HG02885 (cell line): Measurements from ENCODE around the gene SYNCRIP.
A peak's percentile ranks its signal among the peaks of the same experiment; 100 is the strongest.
"Not testable (repeated sequence)": the region's sequence is repeated elsewhere in the genome, so short reads cannot be mapped to it uniquely, and the experiment has no call there.

Experiments
- ATAC-seq: cut with Tn5 transposase; IDR thresholded peaks from one replicate; pipeline ENCODE4 v1.9.1; 2021; ENCODE audit warnings: mild to moderate bottlenecking; ENCODE audit not compliant: unreplicated experiment, poor library complexity

Gene SYNCRIP

GRCh38 chr6:85672050-85672449 is 29.4 kb upstream of the SYNCRIP start:
- ATAC-seq, result no peak

GRCh38 chr6:85670573-85670972 is 27.9 kb upstream of the SYNCRIP start:
- no peak for ATAC-seq

GRCh38 chr6:85669735-85670194 is 27.1 kb upstream of the SYNCRIP start:
- ATAC-seq, result peak; percentile 96

- no peak for ATAC-seq
These were observed 19.6 kb upstream of the SYNCRIP start for GRCh38 chr6:85662251-85662650.

GRCh38 chr6:85660181-85660611 is 17.5 kb upstream of the SYNCRIP start:
- no peak for ATAC-seq

- no peak for ATAC-seq
These were observed 7.9 kb upstream of the SYNCRIP start for GRCh38 chr6:85650606-85651005.

- ATAC-seq, result no peak
These were observed 1.6 kb upstream of the SYNCRIP start for GRCh38 chr6:85644279-85644762.

- ATAC-seq, result peak; percentile 50
These were observed 1.0 kb upstream of the SYNCRIP start for GRCh38 chr6:85643537-85644278.

- no peak for ATAC-seq
These were observed 551 bp downstream of the SYNCRIP start for GRCh38 chr6:85641897-85642773.

- ATAC-seq, result no peak
These were observed 1.2 kb downstream of the SYNCRIP start for GRCh38 chr6:85641522-85641896.

- no peak for ATAC-seq
These were observed 1.9 kb downstream of the SYNCRIP start for GRCh38 chr6:85640821-85641220.

GRCh38 chr6:85637579-85637978 is 5.1 kb downstream of the SYNCRIP start:
- no peak for ATAC-seq

- no peak for ATAC-seq
These were observed 10.3 kb downstream of the SYNCRIP start for GRCh38 chr6:85632164-85632942.

- ATAC-seq, result not testable (repeated sequence)
These were observed 11.6 kb downstream of the SYNCRIP start for GRCh38 chr6:85631117-85631516.

GRCh38 chr6:85628353-85628752 is 14.3 kb downstream of the SYNCRIP start:
- no peak for ATAC-seq

GRCh38 chr6:85620308-85620707 is 22.4 kb downstream of the SYNCRIP start:
- no peak for ATAC-seq

- ATAC-seq, result no peak
These were observed 27.9 kb downstream of the SYNCRIP start for GRCh38 chr6:85614780-85615179.

GRCh38 chr6:85612690-85613474 is 29.8 kb downstream of the SYNCRIP start:
- no peak for ATAC-seq

- no peak for ATAC-seq
These were observed 32.3 kb downstream of the SYNCRIP start for GRCh38 chr6:85610182-85610895.
